Skin of body (tissue), 2 donors: ENCODE measurements around the gene SLC22A7. TPM values are rescaled to one million over a fixed set of nuclear protein-coding genes. Genes with fewer than 3 reads are reported as not detected.
"Not testable (repeated sequence)": the region's sequence is repeated elsewhere in the genome, so short reads cannot be mapped to it uniquely, and the experiment has no call there.

Experiments used
- DNase-seq: peaks from one replicate; lab custom pipeline; 2025; lab: John Stamatoyannopoulos, UW
- total RNA-seq: library from RNA; depleted of rRNA; stranded (reverse); fragments of >200 nt; gene quantifications from one replicate; pipeline ENCODE4 v1.2.3, GENCODE V29; 2014

The SLC22A7 gene
- total RNA-seq, 1 donor from 2014 or later, result not detected

DNA sequence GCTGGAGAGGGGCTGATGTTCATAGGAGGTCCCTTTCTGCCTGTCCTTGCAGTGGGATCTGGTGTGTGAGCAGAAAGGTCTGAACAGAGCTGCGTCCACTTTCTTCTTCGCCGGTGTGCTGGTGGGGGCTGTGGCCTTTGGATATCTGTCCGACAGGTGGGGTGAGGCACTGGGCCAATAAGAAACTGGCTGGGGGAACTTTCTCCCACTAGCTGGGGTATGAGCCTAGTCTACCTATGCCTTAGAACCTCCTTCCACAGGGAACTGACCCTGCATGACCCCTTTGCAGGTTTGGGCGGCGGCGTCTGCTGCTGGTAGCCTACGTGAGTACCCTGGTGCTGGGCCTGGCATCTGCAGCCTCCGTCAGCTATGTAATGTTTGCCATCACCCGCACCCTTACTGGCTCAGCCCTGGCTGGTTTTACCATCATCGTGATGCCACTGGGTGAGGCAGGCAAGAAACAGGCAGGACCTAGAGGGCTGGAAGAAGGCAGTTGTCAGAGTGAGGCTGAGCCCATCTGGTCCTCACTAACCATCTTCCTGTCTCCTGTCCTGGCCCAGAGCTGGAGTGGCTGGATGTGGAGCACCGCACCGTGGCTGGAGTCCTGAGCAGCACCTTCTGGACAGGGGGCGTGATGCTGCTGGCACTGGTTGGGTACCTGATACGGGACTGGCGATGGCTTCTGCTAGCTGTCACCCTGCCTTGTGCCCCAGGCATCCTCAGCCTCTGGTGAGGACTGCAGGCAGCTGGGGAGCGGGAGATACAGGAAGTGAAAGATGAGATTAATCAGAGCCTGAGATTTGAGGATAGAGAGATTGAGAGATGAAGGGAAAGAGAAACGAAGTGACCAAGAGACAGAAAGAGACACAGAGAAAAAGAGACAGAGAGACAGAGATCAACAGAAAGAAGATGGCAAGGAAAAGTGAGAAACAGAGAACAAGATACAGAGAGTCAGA lies 1.6 kb downstream of the SLC22A7 start:
- no peak for DNase-seq

DNA sequence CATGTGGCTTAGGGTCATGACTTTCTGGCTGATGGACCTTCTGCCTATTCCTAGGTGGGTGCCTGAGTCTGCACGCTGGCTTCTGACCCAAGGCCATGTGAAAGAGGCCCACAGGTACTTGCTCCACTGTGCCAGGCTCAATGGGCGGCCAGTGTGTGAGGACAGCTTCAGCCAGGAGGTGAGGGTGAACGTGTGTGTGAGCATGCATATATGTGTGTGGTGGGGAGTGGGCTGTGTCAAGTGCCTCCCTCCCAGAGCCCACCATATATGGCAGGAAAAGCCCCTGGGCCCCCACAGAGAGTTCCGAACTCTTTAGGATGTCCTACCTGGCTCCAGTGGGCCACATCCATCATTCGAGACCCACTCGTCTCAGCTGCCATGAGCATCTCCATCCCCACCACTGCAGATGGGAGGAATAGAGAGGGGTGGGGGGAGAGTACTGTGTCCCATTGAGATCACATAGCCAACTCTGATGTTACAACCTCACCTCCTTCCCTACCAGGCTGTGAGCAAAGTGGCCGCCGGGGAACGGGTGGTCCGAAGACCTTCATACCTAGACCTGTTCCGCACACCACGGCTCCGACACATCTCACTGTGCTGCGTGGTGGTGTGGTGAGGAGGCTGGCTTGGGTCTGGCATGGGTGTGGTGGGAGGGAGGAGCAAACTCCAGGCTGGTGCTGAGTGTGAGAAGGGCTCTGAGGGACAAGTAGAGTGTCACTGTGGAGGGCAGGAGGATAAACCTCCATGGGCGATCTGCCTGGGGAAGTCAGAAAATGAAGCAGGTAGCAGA lies 3.2 kb downstream of the SLC22A7 start:
- DNase-seq, result no peak

DNA sequence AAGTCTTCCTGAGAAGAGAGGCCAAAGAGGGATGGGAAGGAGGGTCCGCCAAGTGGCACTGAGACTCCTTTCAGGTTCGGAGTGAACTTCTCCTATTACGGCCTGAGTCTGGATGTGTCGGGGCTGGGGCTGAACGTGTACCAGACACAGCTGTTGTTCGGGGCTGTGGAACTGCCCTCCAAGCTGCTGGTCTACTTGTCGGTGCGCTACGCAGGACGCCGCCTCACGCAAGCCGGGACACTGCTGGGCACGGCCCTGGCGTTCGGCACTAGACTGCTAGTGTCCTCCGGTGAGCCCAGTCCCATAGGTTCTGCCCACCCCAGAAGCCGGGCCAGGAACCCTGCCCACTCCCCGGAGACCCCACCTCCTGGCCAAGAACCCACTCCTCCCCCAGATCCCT lies 4.1 kb downstream of the SLC22A7 start:
- DNase-seq, result no peak

DNA sequence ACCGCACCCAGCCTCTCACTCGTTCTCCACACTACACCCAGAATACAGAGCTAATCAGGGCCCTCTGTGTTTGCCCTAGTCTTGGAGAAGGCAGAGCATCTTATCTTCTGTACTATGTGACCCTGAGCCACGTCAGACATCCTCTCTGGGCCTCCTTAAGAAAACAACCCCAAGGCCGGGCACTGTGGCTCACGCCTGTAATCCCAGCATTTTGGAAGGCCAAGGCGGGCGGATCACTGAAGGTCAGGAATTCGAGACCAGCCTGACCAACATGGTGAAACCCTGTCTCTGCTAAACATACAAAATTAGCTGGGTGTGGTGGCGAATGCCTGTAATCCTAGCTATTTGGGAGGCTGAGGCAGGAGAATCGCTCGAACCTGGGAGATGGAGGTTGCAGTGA lies 4.9 kb downstream of the SLC22A7 start:
- not testable (repeated sequence) for DNase-seq

DNA sequence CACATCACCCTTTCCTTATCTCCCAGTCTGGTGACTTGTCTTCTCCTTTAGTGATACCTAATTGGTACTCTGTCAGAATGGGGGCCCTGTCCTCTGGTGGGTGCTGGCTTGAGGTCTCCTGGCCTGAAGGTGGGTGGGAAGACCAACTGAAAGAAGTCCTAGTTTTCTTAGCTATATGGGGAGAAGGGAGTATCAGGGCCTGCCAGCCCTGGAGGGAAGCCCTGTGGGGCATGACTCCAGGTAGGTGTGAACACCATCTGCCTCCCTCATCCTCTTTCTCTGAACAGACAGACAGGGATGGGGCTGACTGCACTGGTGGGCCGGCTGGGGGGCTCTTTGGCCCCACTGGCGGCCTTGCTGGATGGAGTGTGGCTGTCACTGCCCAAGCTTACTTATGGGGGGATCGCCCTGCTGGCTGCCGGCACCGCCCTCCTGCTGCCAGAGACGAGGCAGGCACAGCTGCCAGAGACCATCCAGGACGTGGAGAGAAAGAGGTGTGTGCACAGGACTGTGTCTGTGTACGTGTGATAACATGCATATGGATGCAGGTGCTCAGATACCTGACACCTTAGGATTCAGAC lies 5.8 kb downstream of the SLC22A7 start:
- no peak for DNase-seq

DNA sequence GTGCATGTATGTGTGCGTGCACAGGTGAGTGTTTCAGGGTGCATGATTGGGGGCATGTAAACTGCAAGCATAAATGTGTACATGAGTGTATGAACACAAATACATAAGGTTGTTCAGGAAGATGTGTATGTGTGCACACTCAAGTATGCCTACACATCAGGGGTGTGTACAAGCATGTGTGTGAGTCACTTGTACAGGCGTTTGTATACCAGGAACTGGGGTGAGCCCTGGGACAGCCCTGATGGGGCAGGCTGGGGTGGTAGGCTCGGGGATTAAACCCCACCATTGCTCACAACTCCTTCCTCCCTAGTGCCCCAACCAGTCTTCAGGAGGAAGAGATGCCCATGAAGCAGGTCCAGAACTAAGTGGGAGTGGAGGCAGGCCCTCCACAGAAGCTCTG lies 6.3 kb downstream of the SLC22A7 start:
- DNase-seq, result no peak

DNA sequence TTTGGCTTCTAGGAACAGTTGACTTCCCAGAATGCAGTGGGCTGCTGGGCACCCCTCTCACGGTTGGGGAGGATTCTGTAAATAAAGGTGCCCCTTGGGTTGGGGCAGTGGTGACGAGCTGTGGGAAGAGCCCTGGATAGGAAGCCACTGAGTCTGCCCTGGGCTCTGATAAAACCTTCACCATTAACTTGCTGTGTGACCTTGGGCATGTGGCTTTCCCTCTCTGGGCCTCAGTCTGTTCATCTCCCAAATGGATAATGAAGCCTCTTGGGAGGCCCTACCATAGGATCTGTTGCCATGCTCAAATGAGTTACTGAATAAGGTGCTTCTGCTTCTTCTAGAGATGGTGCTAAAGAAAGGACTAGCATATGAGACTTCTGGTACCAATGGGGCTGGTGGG lies 6.8 kb downstream of the SLC22A7 start:
- DNase-seq, result no peak

DNA sequence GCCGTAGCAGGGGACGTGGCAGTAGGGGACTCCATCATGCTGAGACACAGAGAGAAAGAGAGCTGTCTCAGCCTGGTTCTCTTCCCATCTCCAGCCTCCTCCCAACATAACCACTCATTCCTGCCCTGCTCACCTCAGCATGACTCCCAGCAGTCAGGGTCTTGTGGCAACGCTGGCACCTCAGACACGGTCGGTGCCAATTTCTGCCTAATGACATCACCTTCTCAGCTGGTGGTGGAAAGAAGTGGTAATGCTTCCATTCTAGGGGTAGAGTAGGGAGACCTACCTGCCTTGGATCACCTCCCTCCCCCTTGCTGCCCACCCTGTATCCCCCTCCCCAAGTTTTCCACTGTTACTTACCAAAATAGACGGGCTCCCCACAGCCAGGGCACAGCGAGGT lies 8.0 kb downstream of the SLC22A7 start:
- DNase-seq, result no peak

- DNase-seq, result no peak
Measured at GRCh38 chr6:43307451-43308100, 9.5 kb downstream of the SLC22A7 start.

DNA sequence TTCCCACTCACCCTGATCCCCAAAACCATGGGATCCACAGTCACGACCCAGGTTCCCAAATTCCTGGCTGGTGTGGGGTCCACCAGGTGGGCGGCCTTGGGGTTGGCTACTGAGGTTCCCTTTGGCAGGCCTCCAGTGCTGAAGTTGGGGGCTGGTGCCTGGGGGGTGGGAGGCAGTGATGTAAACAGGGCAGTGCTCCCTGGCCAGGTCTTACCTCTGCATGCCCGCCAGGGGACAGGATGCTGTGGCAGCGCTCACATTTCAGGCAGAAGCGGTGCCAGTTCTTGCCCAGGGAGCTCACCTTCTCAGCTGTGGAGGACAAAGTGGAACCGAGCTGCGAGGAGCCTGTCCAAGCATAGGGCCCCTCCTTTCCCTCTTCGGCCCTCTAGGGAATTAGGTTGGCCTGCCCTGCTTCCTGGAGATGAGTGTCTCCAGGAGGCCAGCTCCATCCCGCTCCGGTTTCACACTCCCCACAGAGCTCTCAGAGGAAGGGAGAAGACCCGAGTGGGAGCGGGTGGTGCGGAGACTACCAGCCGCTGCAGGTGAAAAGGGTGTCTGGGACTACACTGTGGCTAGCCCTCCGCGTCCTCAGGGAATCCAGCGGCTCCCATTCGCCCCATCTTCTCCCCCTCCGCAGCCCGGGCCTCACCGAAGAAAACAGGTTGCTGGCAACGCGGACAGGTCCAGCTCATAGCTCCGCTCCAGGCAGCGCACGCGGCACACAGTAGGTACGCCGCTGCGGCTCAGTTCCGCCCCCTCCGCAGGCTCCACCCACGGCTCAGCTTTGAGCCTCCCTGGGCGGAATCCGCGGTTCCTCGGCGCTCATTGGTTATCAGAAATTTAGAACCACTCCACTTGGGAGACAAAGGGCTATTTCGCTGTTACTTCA lies 10.3 kb downstream of the SLC22A7 start, which contains the start of gene CRIP3:
CRIP3 (minus strand) TSS at position 726 of the 889 bp plus-strand sequence; CDS start at position 692, 34 bp downstream.
- DNase-seq, result no peak

DNA sequence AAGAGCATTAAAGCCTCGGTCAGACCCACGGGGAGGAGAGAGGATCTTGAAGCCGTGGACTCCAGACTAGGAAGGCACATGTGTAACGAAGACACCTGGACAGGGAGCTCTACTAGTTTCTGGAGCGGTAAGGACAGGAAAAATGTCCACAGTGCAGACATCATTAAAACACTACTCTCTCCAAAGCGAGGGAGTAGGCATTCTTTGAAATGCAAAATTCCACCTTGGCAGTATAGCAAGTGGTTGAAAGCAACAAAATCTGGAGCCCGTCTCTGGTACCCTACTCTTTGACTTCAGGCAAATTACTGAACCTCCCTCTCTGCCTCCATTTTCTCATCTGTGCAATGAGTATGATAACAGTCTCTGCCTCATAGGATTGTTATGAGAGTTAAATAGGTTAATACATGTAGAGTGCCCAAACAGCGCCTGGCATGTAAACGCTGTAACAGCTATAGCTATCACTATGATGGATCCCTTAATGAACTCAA lies 11.0 kb downstream of the SLC22A7 start:
- DNase-seq, result no peak

GRCh38 chr6:43310134-43310533 lies 12.1 kb downstream of the SLC22A7 start:
- DNase-seq, result no peak

GRCh38 chr6:43310624-43311023 lies 12.6 kb downstream of the SLC22A7 start:
- DNase-seq, result no peak

GRCh38 chr6:43311666-43312065 lies 13.6 kb downstream of the SLC22A7 start:
- DNase-seq, result no peak

DNA sequence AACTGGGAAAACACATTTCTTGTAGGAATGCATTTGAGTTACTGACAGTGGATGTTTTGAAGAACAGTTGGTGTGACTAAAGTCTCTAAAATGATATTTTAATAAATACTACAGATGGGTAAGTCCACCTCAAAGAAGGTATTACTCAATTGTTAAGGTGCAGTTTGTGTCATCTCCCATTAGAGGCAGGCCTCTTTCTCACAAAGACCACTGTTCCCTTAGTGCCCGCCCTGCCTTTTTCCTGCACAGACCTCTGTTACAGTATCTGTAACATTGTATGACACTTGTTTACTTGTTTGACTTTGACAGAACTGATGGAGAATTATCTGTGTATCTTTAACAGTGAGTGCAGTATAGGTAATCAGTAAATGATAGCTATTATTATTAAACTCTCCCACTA lies 15.8 kb downstream of the SLC22A7 start:
- no peak for DNase-seq

- no peak for DNase-seq
Measured at GRCh38 chr6:43318011-43318410, 20.0 kb downstream of the SLC22A7 start.

GRCh38 chr6:43325876-43326275 lies 27.8 kb downstream of the SLC22A7 start:
- DNase-seq, result no peak

GRCh38 chr6:43328528-43328927 lies 30.5 kb downstream of the SLC22A7 start:
- no peak for DNase-seq

- DNase-seq, result no peak
Measured at GRCh38 chr6:43331470-43331869, 33.4 kb downstream of the SLC22A7 start.

- no peak for DNase-seq
Measured at GRCh38 chr6:43331891-43332290, 33.8 kb downstream of the SLC22A7 start.
